Measurements from ENCODE around the gene HOXA9. TPM values are rescaled to one million over a fixed set of nuclear protein-coding genes. Genes with fewer than 3 reads are reported as not detected.
A peak's percentile ranks its signal among the peaks of the same experiment; 100 is the strongest.

HOXA9 gene
- total and polyA plus RNA-seq, 5 donors from 2014 or later = 0.20 to 1.1 TPM; not detected in 3

DNA sequence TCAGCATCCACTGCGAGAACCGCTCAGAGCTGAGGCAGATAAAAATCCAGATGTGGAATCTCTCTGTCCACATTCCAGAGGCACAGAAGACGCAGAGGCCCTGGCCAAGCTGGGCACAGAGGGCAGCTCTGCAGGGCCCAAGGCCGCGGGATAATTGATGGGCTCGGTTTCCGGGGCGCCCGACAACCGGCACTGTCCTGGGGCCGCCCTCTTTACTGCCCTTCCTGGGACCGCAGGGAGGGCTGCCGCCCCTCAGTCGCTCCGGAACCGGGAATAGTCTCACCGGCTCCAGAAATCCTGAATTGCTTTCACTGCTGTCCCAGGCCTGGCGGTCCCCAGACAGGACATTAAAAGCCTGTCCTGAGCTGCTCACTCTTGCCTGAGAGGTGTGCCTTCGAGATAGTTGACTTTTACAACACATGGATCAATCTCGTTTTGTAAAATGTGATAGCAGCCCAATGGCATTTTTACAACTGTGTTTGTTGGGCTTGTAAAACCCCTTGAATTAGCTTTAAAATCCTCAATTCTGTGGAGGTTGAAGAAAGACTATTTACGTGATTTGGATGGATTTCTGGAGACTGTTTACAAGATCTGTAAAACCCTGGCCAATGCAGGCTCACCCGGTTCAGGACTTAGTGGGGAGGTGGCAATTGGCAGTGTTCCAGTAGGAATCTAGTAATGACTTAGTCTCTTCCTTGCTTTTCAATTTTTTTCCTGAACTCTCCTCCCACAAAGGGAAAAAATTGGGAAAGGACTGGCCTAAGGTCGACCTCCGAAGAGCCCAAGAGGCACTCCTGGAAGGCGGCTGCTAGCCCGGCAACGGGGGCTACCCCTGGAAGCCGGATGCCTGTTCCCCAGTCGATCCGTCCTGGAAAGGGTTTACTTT, 16.3 kb downstream of the HOXA9 start:
- no peaks in the 10 kb centered on the region for H3K9me3 ChIP-seq (ENCODE audit: control insufficient read depth in 2 of 2, low read length in 2 of 2)
- H3K4me1 ChIP-seq (ENCODE audit: control insufficient read depth, insufficient read depth, low read length, poor library complexity, severe bottlenecking) = peaks cover 29% of the 10 kb centered on the region
- H3K27ac ChIP-seq (ENCODE audit: insufficient read depth, low read length, poor library complexity, severe bottlenecking) = no peak overlapping the region
- Mint-ChIP-seq H3K27ac (no peak overlapping the region), H3K27me3 (peaks cover 83% of the 10 kb centered on the region), H3K36me3 (no peaks in the 10 kb centered on the region), H3K4me1 (peaks cover 4 to 41% (median 17%) of the 10 kb centered on the region in 4 donors), H3K4me3 (no peak overlapping the region), H3K9me3 (peaks cover 0 to 7% (median 0%) of the 10 kb centered on the region in 7 donors)
- H3K36me3 ChIP-seq (ENCODE audit: control insufficient read depth, insufficient read depth, low read length) = no peaks in the 10 kb centered on the region
- no peak for DNase-seq
- H3K4me3 ChIP-seq (ENCODE audit: low read depth, low read length) = no peak overlapping the region
- peaks cover 52% of the 10 kb centered on the region for H3K27me3 ChIP-seq (ENCODE audit: control insufficient read depth, insufficient read depth, low read length)
- ATAC-seq (ENCODE audit: low read depth in 2 of 2) = no peak

- H3K27ac Mint-ChIP-seq = no peak overlapping the region
- no peak for DNase-seq
- H3K36me3 Mint-ChIP-seq = no peaks in the 10 kb centered on the region
- peaks cover 29% of the 10 kb centered on the region for H3K4me1 ChIP-seq (ENCODE audit: control insufficient read depth, insufficient read depth, low read length, poor library complexity, severe bottlenecking)
- no peak overlapping the region for H3K4me3 ChIP-seq (ENCODE audit: low read depth, low read length)
- H3K27me3 ChIP-seq (ENCODE audit: control insufficient read depth, insufficient read depth, low read length) = peaks cover 46% of the 10 kb centered on the region
- peak overlapping the region in 2 of 4 donors; percentile 36 to 56 for H3K4me3 Mint-ChIP-seq
- H3K4me1 Mint-ChIP-seq = peaks cover 0 to 34% (median 17%) of the 10 kb centered on the region in 4 donors
- no peaks in the 10 kb centered on the region for H3K9me3 ChIP-seq (ENCODE audit: control insufficient read depth in 2 of 2, low read length in 2 of 2)
- H3K9me3 Mint-ChIP-seq = peaks cover 0 to 5% (median 0%) of the 10 kb centered on the region in 7 donors
- H3K27ac ChIP-seq (ENCODE audit: insufficient read depth, low read length, poor library complexity, severe bottlenecking) = no peak overlapping the region
- H3K27me3 Mint-ChIP-seq = peaks cover 75% of the 10 kb centered on the region
- ATAC-seq (ENCODE audit: low read depth in 2 of 2) = no peak
- no peaks in the 10 kb centered on the region for H3K36me3 ChIP-seq (ENCODE audit: control insufficient read depth, insufficient read depth, low read length)
Observed at GRCh38 chr7:27148031-27148755, 17.1 kb downstream of the HOXA9 start.

GRCh38 chr7:27147199-27148030, 17.9 kb downstream of the HOXA9 start, which contains the start of gene HOXA6:
Gene HOXA6, minus strand, starts transcription at chr7:27147774. Its CDS starts 25 bp downstream, at chr7:27147749.
- Histone ChIP-seq H3K36me3 (ENCODE audit: control insufficient read depth, insufficient read depth, low read length) (no peaks in the 10 kb centered on the region), H3K27me3 (ENCODE audit: control insufficient read depth, insufficient read depth, low read length) (peaks cover 41% of the 10 kb centered on the region), H3K4me3 (ENCODE audit: low read depth, low read length) (no peak within 1 kb of the TSS), H3K9me3 (ENCODE audit: control insufficient read depth in 2 of 2, low read length in 2 of 2) (no peaks in the 10 kb centered on the region), H3K27ac (ENCODE audit: insufficient read depth, low read length, poor library complexity, severe bottlenecking) (no peak within 1 kb of the TSS), H3K4me1 (ENCODE audit: control insufficient read depth, insufficient read depth, low read length, poor library complexity, severe bottlenecking) (peaks cover 24% of the 10 kb centered on the region)
- H3K27me3 Mint-ChIP-seq = peaks cover 69% of the 10 kb centered on the region
- DNase-seq (no peak), ATAC-seq (ENCODE audit: low read depth in 2 of 2) (no peak)
- H3K4me1 Mint-ChIP-seq = peaks cover 0 to 32% (median 17%) of the 10 kb centered on the region in 4 donors
- peaks cover 0 to 5% (median 0%) of the 10 kb centered on the region in 7 donors for H3K9me3 Mint-ChIP-seq
- no peaks in the 10 kb centered on the region for H3K36me3 Mint-ChIP-seq
- peak within 1 kb of the TSS in 2 of 4 donors; percentile 36 to 56 for H3K4me3 Mint-ChIP-seq
- peak within 1 kb of the TSS in 1 of 3 donors; percentile 87 for H3K27ac Mint-ChIP-seq

DNA sequence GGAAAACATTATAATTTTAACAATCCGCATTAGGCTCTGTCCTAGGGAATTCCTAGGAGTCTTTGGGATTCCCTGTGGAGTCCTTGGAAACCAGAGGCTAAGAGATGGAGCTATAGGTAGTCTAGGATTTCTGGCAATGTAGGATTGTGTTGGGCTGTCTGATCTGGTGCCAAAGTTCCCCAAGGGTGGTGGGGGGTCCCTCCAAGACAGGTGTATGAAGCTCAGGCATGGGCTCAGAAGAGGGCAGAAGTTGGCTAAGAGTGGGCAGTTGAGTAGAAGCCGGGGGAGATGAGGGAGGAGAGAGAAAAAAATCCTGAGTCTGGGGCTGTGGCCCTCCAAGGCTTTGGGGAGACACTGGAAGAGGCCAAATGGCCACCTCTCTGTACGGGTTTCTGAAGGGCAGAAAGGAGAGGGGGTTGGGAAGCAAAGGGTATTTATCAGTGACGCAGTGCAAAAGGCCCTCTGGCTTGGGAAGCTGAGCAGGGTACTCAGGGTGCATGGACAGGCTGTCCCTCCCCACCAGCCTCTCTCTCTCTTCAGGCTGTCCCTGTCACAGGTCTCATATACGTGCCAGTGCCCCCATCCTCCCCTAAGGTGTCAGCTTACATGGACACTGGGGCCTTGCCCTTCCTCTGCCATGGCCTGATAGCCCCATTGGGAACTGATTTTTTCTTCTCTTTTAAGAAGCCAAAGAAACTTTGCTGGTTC, 18.7 kb downstream of the HOXA9 start:
- Mint-ChIP-seq H3K9me3 (peaks cover 0 to 5% (median 0%) of the 10 kb centered on the region in 7 donors), H3K27ac (no peak overlapping the region), H3K4me1 (peaks cover 0 to 25% (median 14%) of the 10 kb centered on the region in 4 donors), H3K27me3 (peaks cover 67% of the 10 kb centered on the region), H3K4me3 (peak overlapping the region in 1 of 4 donors; percentile 3), H3K36me3 (no peaks in the 10 kb centered on the region)
- Histone ChIP-seq H3K4me3 (ENCODE audit: low read depth, low read length) (no peak overlapping the region), H3K36me3 (ENCODE audit: control insufficient read depth, insufficient read depth, low read length) (no peaks in the 10 kb centered on the region), H3K9me3 (ENCODE audit: control insufficient read depth in 2 of 2, low read length in 2 of 2) (no peaks in the 10 kb centered on the region), H3K27me3 (ENCODE audit: control insufficient read depth, insufficient read depth, low read length) (peaks cover 33% of the 10 kb centered on the region), H3K4me1 (ENCODE audit: control insufficient read depth, insufficient read depth, low read length, poor library complexity, severe bottlenecking) (peaks cover 17% of the 10 kb centered on the region), H3K27ac (ENCODE audit: insufficient read depth, low read length, poor library complexity, severe bottlenecking) (no peak overlapping the region)
- no peak for ATAC-seq (ENCODE audit: low read depth in 2 of 2)
- no peak for DNase-seq

GRCh38 chr7:27145914-27146412, 19.4 kb downstream of the HOXA9 start:
- DNase-seq (no peak), ATAC-seq (ENCODE audit: low read depth in 2 of 2) (no peak)
- H3K36me3 Mint-ChIP-seq = no peaks in the 10 kb centered on the region
- no peak overlapping the region for H3K27ac Mint-ChIP-seq
- H3K4me1 Mint-ChIP-seq = peaks cover 0 to 18% (median 9%) of the 10 kb centered on the region in 4 donors
- peaks cover 0 to 2% (median 0%) of the 10 kb centered on the region in 7 donors for H3K9me3 Mint-ChIP-seq
- no peaks in the 10 kb centered on the region for H3K36me3 ChIP-seq (ENCODE audit: control insufficient read depth, insufficient read depth, low read length)
- peaks cover 28% of the 10 kb centered on the region for H3K27me3 ChIP-seq (ENCODE audit: control insufficient read depth, insufficient read depth, low read length)
- no peaks in the 10 kb centered on the region for H3K9me3 ChIP-seq (ENCODE audit: control insufficient read depth in 2 of 2, low read length in 2 of 2)
- H3K4me3 ChIP-seq (ENCODE audit: low read depth, low read length) = no peak overlapping the region
- peaks cover 10% of the 10 kb centered on the region for H3K4me1 ChIP-seq (ENCODE audit: control insufficient read depth, insufficient read depth, low read length, poor library complexity, severe bottlenecking)
- no peak overlapping the region for H3K4me3 Mint-ChIP-seq
- no peak overlapping the region for H3K27ac ChIP-seq (ENCODE audit: insufficient read depth, low read length, poor library complexity, severe bottlenecking)
- peaks cover 66% of the 10 kb centered on the region for H3K27me3 Mint-ChIP-seq

- Histone ChIP-seq H3K4me1 (ENCODE audit: control insufficient read depth, insufficient read depth, low read length, poor library complexity, severe bottlenecking) (peaks cover 4% of the 10 kb centered on the region), H3K4me3 (ENCODE audit: low read depth, low read length) (no peak overlapping the region), H3K36me3 (ENCODE audit: control insufficient read depth, insufficient read depth, low read length) (no peaks in the 10 kb centered on the region), H3K27ac (ENCODE audit: insufficient read depth, low read length, poor library complexity, severe bottlenecking) (no peak overlapping the region), H3K9me3 (ENCODE audit: control insufficient read depth in 2 of 2, low read length in 2 of 2) (no peaks in the 10 kb centered on the region), H3K27me3 (ENCODE audit: control insufficient read depth, insufficient read depth, low read length) (peaks cover 25% of the 10 kb centered on the region)
- Mint-ChIP-seq H3K36me3 (no peaks in the 10 kb centered on the region), H3K27me3 (peaks cover 60% of the 10 kb centered on the region), H3K9me3 (peaks cover 0 to 2% (median 0%) of the 10 kb centered on the region in 7 donors), H3K27ac (no peak overlapping the region), H3K4me3 (no peak overlapping the region), H3K4me1 (peaks cover 0 to 13% (median 5%) of the 10 kb centered on the region in 4 donors)
- ATAC-seq (ENCODE audit: low read depth in 2 of 2) = no peak
- no peak for DNase-seq
Observed at GRCh38 chr7:27145165-27145913, 20.0 kb downstream of the HOXA9 start.

Measured in CD4-positive, CD25-positive, alpha-beta regulatory T cell (primary cell).